Coronary artery (tissue), 2 donors: ENCODE results near the gene TPRN.

ENCODE experiments used
- DNase-seq: peaks from one replicate; pipeline ENCODE4 v3.0.0-alpha.2; 2017; ENCODE audit warnings: low spot score
- H3K27ac ChIP-seq, 2 donors: fragments of 200-600 bp; sonication (generic); one replicate each; pipeline ENCODE4 v1.5.1; 2016 to 2019
- H3K4me3 ChIP-seq: fragments of 200-600 bp; sonication (generic); 2 replicates; pipeline ENCODE4 v1.5.1; 2016; ENCODE audit warnings: mild to moderate bottlenecking, moderate library complexity
- CTCF ChIP-seq: fragments of 200-600 bp; sonication (generic); IDR thresholded peaks from one replicate; pipeline ENCODE4 v1.5.1; 2019; ENCODE audit warnings: antibody characterized with exemption

The TPRN gene

GRCh38 chr9:137150617-137151457 is 49.7 kb downstream of the TPRN start:
- no peak overlapping the region for H3K4me3 ChIP-seq
- TF ChIP-seq CTCF: no peak
- H3K27ac ChIP-seq: no peak overlapping the region
- no peak for DNase-seq

DNA sequence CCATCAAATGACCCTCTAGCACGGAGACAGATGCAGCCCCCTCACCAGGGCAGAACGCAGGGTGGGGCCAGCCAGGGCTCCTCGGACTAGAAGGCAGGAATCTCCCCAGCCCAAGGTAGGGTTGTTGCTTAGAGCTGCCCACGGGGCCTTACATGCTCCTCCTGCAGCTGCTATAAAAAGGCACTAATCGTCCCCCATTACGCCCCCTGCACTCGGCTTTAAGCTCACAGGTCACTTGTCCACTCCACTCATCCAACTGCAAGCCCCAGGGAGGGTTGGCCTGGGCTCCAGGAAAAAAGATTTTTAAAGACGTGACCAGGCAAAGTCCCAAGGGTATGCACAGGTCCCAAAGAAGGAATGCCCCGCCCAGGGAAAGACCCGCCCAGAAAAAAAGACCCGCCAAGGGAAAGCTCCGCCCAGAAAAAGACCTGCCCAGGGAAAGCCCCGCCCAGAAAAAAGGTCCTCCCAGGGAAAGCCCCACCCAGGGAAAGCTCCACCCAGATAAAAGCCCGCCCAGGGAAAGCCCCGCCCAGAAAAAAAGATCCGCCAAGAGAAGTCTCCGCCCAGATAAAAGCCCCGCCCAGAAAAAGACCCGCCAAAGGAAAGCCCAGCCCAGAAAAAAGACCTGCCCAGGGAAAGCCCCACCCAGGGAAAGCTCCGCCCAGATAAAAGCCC is 50.5 kb downstream of the TPRN start:
- TF ChIP-seq CTCF: no peak
- H3K27ac ChIP-seq: no peak overlapping the region
- no peak overlapping the region for H3K4me3 ChIP-seq
- DNase-seq: no peak

GRCh38 chr9:137149363-137149762 is 51.2 kb downstream of the TPRN start:
- Histone ChIP-seq H3K27ac (no peak overlapping the region), H3K4me3 (no peak overlapping the region)
- DNase-seq: no peak
- no peak for TF ChIP-seq CTCF

GRCh38 chr9:137148661-137149060 is 51.9 kb downstream of the TPRN start:
- DNase-seq: no peak
- no peak overlapping the region for H3K4me3 ChIP-seq
- no peak for TF ChIP-seq CTCF
- no peak overlapping the region for H3K27ac ChIP-seq

- H3K27ac ChIP-seq: no peak overlapping the region
Observed at GRCh38 chr9:137148242-137148641, 52.3 kb downstream of the TPRN start.

GRCh38 chr9:137147793-137148160 is 52.8 kb downstream of the TPRN start:
- H3K27ac ChIP-seq: no peak overlapping the region
- TF ChIP-seq CTCF: no peak
- no peak for DNase-seq
- H3K4me3 ChIP-seq: no peak overlapping the region

More at GRCh38 chr9:137148242-137148641, 52.3 kb downstream of the TPRN start:
- no peak for DNase-seq
- no peak overlapping the region for H3K4me3 ChIP-seq
- no peak for TF ChIP-seq CTCF
